Cerebellar nuclear complex (tissue), 1 donor: ENCODE measurements around the gene ADAP1.
"Not testable (repeated sequence)": the region's sequence is repeated elsewhere in the genome, so short reads cannot be mapped to it uniquely, and the experiment has no call there.

ENCODE experiments used
- DNase-seq, 2 experiments: peaks; one replicate each; lab custom pipeline; 2025; lab: John Stamatoyannopoulos, UW

The ADAP1 gene

GRCh38 chr7:938546-939185 lies 15.8 kb downstream of the ADAP1 start:
- DNase-seq, result no peak

GRCh38 chr7:937856-938484 lies 16.5 kb downstream of the ADAP1 start:
- no peak for DNase-seq

- DNase-seq, result no peak
Measured at GRCh38 chr7:936386-937054, 18.0 kb downstream of the ADAP1 start.

DNA sequence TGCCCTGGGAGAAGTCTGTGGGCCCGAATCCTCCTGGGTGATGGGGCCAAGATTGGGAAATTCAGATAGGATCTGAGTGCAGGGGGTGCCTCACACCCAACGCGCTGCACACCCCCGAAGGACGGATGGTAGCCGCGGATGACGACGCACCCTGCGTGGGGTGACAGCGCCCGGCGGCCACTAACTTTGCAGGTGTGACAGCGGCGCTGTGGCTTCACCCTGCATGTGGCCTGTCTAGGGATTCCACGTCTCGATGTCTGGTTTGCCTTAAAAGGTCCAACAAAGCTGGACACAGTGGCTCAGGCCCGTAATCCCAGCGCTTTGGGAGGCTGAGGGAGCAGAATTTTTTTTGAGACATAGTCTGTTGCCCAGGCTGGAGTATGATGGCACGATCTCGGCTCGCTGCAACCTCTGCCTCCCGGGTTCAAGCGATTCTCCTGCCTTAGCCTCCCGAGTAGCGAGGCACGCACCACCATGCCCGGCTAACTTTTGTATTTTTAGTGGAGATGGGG lies 18.6 kb downstream of the ADAP1 start:
- no peak for DNase-seq

- DNase-seq, result no peak
Measured at GRCh38 chr7:935164-935873, 19.2 kb downstream of the ADAP1 start.

DNA sequence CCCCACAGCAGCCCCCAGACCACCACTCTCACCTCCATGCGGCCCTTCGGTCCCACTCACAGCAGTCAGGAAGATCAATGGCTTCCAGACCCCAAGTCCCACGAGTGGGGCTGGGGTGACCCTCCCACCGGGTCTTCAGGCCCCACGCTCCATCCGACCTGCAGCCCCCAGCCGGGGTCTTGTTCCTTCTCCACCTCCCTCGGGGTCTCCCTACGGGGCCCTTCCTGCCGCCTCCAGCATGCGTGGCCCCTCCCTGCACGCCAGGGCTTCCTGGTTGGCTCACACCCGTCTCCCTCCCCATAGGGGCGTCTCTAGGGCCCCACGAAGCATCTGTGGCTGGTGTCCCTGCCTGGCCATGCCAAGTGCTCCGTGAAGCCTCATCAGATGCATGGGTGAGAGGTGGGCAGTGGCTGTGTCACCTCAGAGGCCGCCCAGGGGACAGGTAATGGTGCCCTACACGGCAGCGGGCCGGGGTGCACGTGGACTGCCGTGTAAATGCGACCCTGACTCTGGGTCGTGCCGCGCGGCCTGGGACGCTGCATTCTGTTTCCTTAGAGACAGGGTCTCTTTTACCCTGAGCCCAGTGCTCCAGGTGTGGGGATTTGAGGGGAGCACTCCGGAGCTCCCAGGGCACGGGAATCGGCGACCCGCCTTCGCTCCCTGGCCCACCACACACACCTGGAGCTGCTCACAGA lies 19.9 kb downstream of the ADAP1 start:
- DNase-seq, result no peak

- no peak for DNase-seq
Measured at GRCh38 chr7:932651-932975, 21.9 kb downstream of the ADAP1 start.

GRCh38 chr7:931871-932650 lies 22.4 kb downstream of the ADAP1 start:
- no peak for DNase-seq

GRCh38 chr7:930975-931758 lies 23.3 kb downstream of the ADAP1 start:
- no peak for DNase-seq

DNA sequence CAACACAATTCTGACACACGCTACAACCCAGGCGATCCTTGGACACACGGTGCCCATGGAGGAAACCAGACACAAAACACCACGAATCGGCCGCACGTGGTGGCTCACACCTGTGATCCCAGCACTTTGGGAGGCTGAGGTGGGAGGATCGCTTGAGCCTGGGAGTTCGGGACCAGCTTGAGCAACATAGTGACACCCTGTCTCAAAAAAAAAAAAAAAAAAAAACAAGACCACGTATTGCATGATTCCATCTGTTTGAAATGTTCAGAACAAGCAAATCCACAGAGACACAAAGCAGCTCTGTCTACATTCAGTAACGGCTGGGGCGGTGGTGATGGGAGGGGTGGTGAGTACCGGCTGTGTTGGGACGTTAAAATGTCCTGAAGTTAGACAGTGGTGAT lies 25.2 kb downstream of the ADAP1 start:
- DNase-seq, result no peak

GRCh38 chr7:927031-927671 lies 27.3 kb downstream of the ADAP1 start:
- no peak for DNase-seq

DNA sequence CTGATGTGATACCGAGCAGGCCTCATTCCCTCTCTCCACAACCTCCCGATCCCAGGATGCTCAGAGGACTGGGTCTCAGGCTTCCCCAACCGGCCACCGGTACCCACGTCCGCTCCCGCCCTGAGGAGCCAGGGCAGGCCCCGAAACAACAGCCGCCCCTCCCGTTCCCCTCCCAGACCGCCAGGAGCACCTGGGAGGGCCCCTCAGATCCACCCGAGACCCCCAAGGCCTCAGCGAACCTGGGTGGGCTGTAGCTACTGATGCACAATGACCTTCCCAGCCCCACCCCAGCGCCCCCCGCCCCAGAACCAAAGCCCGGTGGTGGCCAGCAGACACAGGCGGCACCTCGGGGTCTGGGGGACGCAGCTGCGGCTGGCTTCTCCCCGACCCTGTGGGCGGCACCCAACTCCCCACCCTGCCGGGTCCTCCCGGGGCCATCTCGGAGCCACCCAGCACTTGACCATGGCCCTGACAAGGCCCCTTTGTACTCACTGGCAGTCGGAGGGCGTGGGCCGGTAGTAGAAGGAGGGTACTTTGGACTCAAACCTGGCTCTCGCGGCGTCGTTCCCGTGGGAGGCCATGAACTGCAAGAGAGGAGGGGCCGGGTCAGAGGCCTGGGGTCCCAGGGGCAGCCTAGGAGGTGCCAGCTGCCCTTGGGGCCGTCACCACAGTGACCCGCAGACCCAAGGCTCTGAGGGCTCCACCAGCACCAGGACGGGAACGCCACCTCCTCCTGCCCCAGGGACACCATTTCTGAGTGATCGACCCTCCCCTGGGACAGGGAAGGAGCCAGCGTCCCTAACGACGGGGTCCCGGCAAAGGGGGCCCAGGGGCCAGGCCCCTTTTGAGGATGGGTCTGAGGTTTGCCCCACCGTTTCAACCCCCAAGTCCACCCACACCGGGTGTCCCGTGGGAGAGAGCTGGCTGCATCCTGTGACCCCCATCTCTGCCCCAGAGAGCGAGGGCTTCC lies 28.1 kb downstream of the ADAP1 start:
- no peak for DNase-seq

DNA sequence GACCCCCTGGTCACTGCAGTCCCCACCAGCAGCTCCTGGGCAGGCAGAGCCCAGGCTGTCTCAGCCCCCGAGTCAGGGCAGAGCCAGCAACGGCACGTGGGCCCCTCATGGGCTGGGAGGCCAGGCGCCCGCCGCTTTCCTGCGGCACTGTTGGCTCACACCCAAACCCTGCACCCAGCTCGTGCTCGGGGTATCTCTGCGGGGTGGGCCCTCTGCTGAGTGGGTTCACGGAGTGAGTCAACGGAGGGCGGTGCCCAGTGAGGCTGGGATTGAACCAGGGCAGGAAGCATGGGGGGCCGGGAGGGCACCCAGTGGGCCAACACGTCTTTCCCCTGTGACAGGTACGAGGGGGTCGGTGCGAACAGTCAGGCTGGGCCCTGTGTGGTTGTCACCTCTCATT lies 28.9 kb downstream of the ADAP1 start:
- DNase-seq, result no peak

- DNase-seq, result no peak
Measured at GRCh38 chr7:924541-925231, 29.8 kb downstream of the ADAP1 start.

DNA sequence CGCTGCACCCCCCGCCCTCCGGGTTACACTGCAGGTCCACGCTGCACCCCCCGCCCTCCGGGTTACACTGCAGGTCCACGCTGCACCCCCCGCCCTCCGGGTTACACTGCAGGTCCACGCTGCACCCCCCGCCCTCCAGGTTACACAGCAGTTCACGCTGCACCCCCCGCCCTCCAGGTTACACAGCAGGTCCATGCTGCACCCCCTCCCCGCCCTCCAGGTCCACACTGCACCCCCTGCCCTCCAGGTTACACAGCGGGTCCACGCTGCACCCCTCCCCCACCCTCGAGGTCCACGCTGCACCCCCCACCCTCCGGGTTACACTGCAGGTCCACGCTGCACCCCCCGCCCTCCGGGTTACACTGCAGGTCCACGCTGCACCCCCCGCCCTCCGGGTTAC lies 30.4 kb downstream of the ADAP1 start:
- DNase-seq, result not testable (repeated sequence)

DNA sequence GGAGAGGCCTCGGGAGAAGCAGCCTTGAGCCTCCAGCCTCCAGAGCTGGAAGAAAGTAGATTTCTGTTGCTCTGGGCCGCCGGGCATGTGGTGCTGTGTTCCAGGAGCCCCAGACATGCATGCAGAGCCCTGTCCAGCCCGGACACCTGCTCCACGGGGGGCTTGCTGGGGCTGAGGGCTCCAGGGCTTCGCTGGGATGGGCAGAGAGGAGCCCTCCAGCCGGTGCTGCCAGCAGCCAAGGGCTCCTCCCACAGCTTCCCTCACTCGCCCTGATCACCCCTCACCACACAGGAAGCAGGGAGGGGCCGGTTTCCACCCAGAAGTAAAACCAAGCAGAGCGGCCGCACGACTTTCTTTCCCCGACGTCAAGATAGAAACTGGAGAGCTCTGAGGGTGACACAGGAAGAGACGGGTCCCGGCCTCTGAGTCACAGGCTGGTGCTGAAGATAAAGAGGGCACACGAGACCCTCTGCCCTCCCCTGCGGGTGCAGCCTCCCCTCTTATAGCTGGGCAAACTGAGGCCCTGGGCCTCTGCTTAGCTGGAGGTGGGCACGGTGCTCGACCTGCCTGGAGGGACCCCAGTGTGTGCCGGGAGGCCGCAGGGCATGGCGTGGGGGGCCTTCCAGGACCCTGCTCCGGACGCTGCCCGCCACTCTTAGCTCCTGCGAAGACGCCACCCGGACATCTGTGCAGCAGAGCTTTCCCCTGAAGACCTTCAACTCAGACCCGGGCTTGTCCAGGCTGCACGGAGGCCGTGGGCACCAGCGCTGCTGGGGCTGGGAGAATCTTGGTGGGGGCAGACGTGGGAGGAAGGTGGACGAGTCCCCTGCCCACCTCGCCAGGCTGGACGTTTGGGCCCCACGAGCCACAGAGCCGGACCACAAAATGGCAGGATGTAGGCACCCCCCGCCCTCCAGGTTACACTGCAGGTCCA lies 31.1 kb downstream of the ADAP1 start:
- no peak for DNase-seq
